ENCODE measurements around the gene RGL1.

The RGL1 gene

GRCh38 chr1:183827801-183828200, 22.9 kb downstream of the RGL1 start:
- no peak overlapping the region for H3K27ac ChIP-seq (ENCODE audit: low read length)
- no peaks in the 10 kb centered on the region for H3K36me3 ChIP-seq (ENCODE audit: control insufficient read depth, low read depth, low read length)
- H3K9me3 ChIP-seq (ENCODE audit: control insufficient read depth, low read depth, low read length), result no peaks in the 10 kb centered on the region
- no peak overlapping the region for H3K4me3 ChIP-seq (ENCODE audit: low read length)
- H3K27me3 ChIP-seq (ENCODE audit: control insufficient read depth, insufficient read depth, low read length), result no peaks in the 10 kb centered on the region
- no peak overlapping the region for H3K9ac ChIP-seq (ENCODE audit: low read length)
- no peaks in the 10 kb centered on the region for H3K4me1 ChIP-seq (ENCODE audit: control insufficient read depth, low read depth, low read length)

DNA sequence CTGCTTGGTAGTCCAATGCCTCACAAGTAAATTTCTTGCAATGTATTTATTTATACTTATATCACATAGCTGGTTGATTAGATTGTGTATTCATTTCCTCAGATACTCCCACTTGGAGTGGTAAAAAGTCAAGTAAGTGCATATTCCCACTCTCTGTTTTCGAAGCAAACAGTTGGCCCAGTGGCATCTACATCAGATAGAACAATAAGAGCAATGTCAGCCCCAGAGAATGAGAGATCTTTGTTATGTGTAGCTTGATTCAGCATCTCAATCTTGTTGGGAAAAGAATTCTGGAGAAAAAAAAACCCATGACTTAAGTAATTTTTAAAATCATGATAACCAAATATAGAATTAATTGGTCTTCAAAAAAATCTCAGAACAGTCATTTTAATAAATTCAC, 25.5 kb downstream of the RGL1 start:
- Histone ChIP-seq H3K27me3 (ENCODE audit: control insufficient read depth, insufficient read depth, low read length) (no peaks in the 10 kb centered on the region), H3K36me3 (ENCODE audit: control insufficient read depth, low read depth, low read length) (no peaks in the 10 kb centered on the region), H3K9ac (ENCODE audit: low read length) (no peak overlapping the region), H3K4me1 (ENCODE audit: control insufficient read depth, low read depth, low read length) (no peaks in the 10 kb centered on the region), H3K4me3 (ENCODE audit: low read length) (no peak overlapping the region), H3K27ac (ENCODE audit: low read length) (no peak overlapping the region), H3K9me3 (ENCODE audit: control insufficient read depth, low read depth, low read length) (no peaks in the 10 kb centered on the region)

- no peaks in the 10 kb centered on the region for H3K27me3 ChIP-seq (ENCODE audit: control insufficient read depth, insufficient read depth, low read length)
- H3K9ac ChIP-seq (ENCODE audit: low read length), result no peak overlapping the region
- no peak overlapping the region for H3K4me3 ChIP-seq (ENCODE audit: low read length)
- no peaks in the 10 kb centered on the region for H3K36me3 ChIP-seq (ENCODE audit: control insufficient read depth, low read depth, low read length)
- H3K27ac ChIP-seq (ENCODE audit: low read length), result no peak overlapping the region
- no peaks in the 10 kb centered on the region for H3K9me3 ChIP-seq (ENCODE audit: control insufficient read depth, low read depth, low read length)
- no peaks in the 10 kb centered on the region for H3K4me1 ChIP-seq (ENCODE audit: control insufficient read depth, low read depth, low read length)
Measured at GRCh38 chr1:183831311-183831710, 26.4 kb downstream of the RGL1 start.

- Histone ChIP-seq H3K9ac (ENCODE audit: low read length) (no peak overlapping the region), H3K4me1 (ENCODE audit: control insufficient read depth, low read depth, low read length) (no peaks in the 10 kb centered on the region), H3K9me3 (ENCODE audit: control insufficient read depth, low read depth, low read length) (no peaks in the 10 kb centered on the region), H3K36me3 (ENCODE audit: control insufficient read depth, low read depth, low read length) (no peaks in the 10 kb centered on the region), H3K4me3 (ENCODE audit: low read length) (no peak overlapping the region), H3K27me3 (ENCODE audit: control insufficient read depth, insufficient read depth, low read length) (no peaks in the 10 kb centered on the region), H3K27ac (ENCODE audit: low read length) (no peak overlapping the region)
Measured at GRCh38 chr1:183832459-183832858, 27.5 kb downstream of the RGL1 start.

- no peaks in the 10 kb centered on the region for H3K36me3 ChIP-seq (ENCODE audit: control insufficient read depth, low read depth, low read length)
- no peak overlapping the region for H3K9ac ChIP-seq (ENCODE audit: low read length)
- H3K4me3 ChIP-seq (ENCODE audit: low read length), result no peak overlapping the region
- no peak overlapping the region for H3K27ac ChIP-seq (ENCODE audit: low read length)
- H3K27me3 ChIP-seq (ENCODE audit: control insufficient read depth, insufficient read depth, low read length), result no peaks in the 10 kb centered on the region
- H3K9me3 ChIP-seq (ENCODE audit: control insufficient read depth, low read depth, low read length), result no peaks in the 10 kb centered on the region
- H3K4me1 ChIP-seq (ENCODE audit: control insufficient read depth, low read depth, low read length), result no peaks in the 10 kb centered on the region
Measured at GRCh38 chr1:183834568-183834967, 29.6 kb downstream of the RGL1 start.

- Histone ChIP-seq H3K9me3 (ENCODE audit: control insufficient read depth, low read depth, low read length) (no peaks in the 10 kb centered on the region), H3K27me3 (ENCODE audit: control insufficient read depth, insufficient read depth, low read length) (no peaks in the 10 kb centered on the region), H3K36me3 (ENCODE audit: control insufficient read depth, low read depth, low read length) (no peaks in the 10 kb centered on the region), H3K9ac (ENCODE audit: low read length) (no peak overlapping the region), H3K4me1 (ENCODE audit: control insufficient read depth, low read depth, low read length) (no peaks in the 10 kb centered on the region), H3K27ac (ENCODE audit: low read length) (no peak overlapping the region), H3K4me3 (ENCODE audit: low read length) (no peak overlapping the region)
Measured at GRCh38 chr1:183836598-183836997, 31.7 kb downstream of the RGL1 start.

- Histone ChIP-seq H3K4me3 (ENCODE audit: low read length) (no peak overlapping the region), H3K9me3 (ENCODE audit: control insufficient read depth, low read depth, low read length) (no peaks in the 10 kb centered on the region), H3K27ac (ENCODE audit: low read length) (no peak overlapping the region), H3K4me1 (ENCODE audit: control insufficient read depth, low read depth, low read length) (no peaks in the 10 kb centered on the region), H3K9ac (ENCODE audit: low read length) (no peak overlapping the region), H3K27me3 (ENCODE audit: control insufficient read depth, insufficient read depth, low read length) (no peaks in the 10 kb centered on the region), H3K36me3 (ENCODE audit: control insufficient read depth, low read depth, low read length) (no peaks in the 10 kb centered on the region)
Measured at GRCh38 chr1:183837062-183837461, 32.1 kb downstream of the RGL1 start.

- no peak overlapping the region for H3K4me3 ChIP-seq (ENCODE audit: low read length)
- H3K4me1 ChIP-seq (ENCODE audit: control insufficient read depth, low read depth, low read length), result no peaks in the 10 kb centered on the region
- H3K36me3 ChIP-seq (ENCODE audit: control insufficient read depth, low read depth, low read length), result no peaks in the 10 kb centered on the region
- no peaks in the 10 kb centered on the region for H3K27me3 ChIP-seq (ENCODE audit: control insufficient read depth, insufficient read depth, low read length)
- H3K9me3 ChIP-seq (ENCODE audit: control insufficient read depth, low read depth, low read length), result no peaks in the 10 kb centered on the region
- H3K27ac ChIP-seq (ENCODE audit: low read length), result no peak overlapping the region
- H3K9ac ChIP-seq (ENCODE audit: low read length), result no peak overlapping the region
Measured at GRCh38 chr1:183838221-183838620, 33.3 kb downstream of the RGL1 start.

DNA sequence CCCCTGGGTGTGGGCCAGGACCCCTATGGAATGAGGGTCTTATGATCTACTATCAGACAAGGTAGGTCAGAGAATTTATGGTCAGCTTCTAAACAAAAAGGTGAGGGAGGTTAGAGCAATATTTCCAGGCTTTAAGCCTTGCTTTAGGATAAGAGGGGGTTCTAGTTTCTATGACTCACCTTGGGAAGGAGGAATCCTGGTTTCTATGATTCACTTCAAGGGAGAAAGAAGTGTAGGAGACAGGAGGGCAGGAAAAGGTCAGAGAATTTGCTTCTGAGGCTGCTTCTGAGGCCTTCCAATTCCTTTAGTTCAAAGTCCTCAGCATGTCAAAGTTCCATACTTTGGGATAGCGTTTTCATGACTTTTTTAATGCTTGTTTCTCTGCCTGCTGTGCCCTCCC, 35.2 kb downstream of the RGL1 start:
- H3K4me1 ChIP-seq (ENCODE audit: control insufficient read depth, low read depth, low read length), result no peaks in the 10 kb centered on the region
- H3K27me3 ChIP-seq (ENCODE audit: control insufficient read depth, insufficient read depth, low read length), result no peaks in the 10 kb centered on the region
- no peaks in the 10 kb centered on the region for H3K9me3 ChIP-seq (ENCODE audit: control insufficient read depth, low read depth, low read length)
- H3K9ac ChIP-seq (ENCODE audit: low read length), result no peak overlapping the region
- no peak overlapping the region for H3K27ac ChIP-seq (ENCODE audit: low read length)
- H3K4me3 ChIP-seq (ENCODE audit: low read length), result no peak overlapping the region
- H3K36me3 ChIP-seq (ENCODE audit: control insufficient read depth, low read depth, low read length), result no peaks in the 10 kb centered on the region

GRCh38 chr1:183841550-183841949, 36.6 kb downstream of the RGL1 start:
- no peaks in the 10 kb centered on the region for H3K4me1 ChIP-seq (ENCODE audit: control insufficient read depth, low read depth, low read length)
- no peaks in the 10 kb centered on the region for H3K27me3 ChIP-seq (ENCODE audit: control insufficient read depth, insufficient read depth, low read length)
- H3K27ac ChIP-seq (ENCODE audit: low read length), result no peak overlapping the region
- no peak overlapping the region for H3K9ac ChIP-seq (ENCODE audit: low read length)
- no peak overlapping the region for H3K4me3 ChIP-seq (ENCODE audit: low read length)
- H3K36me3 ChIP-seq (ENCODE audit: control insufficient read depth, low read depth, low read length), result no peaks in the 10 kb centered on the region
- H3K9me3 ChIP-seq (ENCODE audit: control insufficient read depth, low read depth, low read length), result no peaks in the 10 kb centered on the region

DNA sequence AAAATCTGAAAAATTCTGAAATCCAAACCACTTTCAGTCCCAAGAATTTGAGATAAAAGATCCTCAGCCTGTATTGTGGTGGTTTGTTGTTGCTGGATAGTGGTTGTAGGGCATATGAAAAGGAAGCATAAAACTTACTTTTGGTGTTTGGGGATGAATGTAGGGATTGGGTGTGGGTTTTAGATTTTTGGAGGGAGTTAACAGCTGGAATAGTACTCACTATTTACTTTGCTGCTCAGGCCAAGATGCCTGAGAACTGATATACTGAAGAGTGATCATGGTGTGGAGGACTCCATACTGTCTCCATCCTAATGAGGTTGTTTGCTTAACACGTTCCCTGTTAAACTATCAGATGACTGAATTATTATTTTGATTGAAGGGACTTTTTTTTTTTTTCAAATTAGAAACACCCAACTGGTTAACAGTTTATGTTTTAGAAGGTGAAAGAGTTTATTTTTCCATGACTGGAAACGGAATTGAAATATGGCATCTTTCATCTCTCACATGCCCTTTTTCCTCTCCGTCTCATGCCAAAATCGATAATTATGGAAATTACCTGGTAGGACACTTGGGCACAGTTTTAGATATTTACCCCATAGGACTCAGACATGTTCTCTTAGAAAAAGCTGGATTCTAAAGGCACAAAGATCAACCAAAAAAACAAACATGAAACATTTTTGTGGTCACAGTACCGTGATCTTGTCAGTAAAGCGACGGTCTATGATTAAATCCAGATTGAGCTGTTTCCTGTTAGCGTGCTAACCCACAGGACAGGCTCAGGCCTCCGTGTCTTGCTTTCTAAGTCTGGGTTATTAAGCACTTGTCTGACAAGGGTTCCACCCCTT, 37.3 kb downstream of the RGL1 start:
- no peaks in the 10 kb centered on the region for H3K9me3 ChIP-seq (ENCODE audit: control insufficient read depth, low read depth, low read length)
- no peak overlapping the region for H3K27ac ChIP-seq (ENCODE audit: low read length)
- no peaks in the 10 kb centered on the region for H3K36me3 ChIP-seq (ENCODE audit: control insufficient read depth, low read depth, low read length)
- no peak overlapping the region for H3K9ac ChIP-seq (ENCODE audit: low read length)
- no peaks in the 10 kb centered on the region for H3K27me3 ChIP-seq (ENCODE audit: control insufficient read depth, insufficient read depth, low read length)
- no peaks in the 10 kb centered on the region for H3K4me1 ChIP-seq (ENCODE audit: control insufficient read depth, low read depth, low read length)
- no peak overlapping the region for H3K4me3 ChIP-seq (ENCODE audit: low read length)

DNA sequence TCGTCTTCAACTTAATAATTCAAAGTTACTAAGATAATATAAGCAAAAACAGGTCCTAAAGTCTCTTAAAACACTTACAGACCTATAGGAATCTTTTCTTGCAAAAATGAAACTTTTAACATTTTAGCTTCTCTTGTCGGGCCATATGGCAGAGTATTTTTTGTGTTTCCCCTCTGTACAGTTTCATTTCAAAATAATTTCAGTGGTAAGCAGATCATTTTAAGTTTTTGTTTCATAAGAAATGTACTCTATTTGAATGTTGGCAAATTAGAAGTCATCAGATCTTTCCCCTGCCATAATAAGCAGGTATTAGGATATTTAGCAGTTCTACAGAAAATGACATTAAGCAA, 37.9 kb downstream of the RGL1 start:
- H3K4me1 ChIP-seq (ENCODE audit: control insufficient read depth, low read depth, low read length), result no peaks in the 10 kb centered on the region
- no peak overlapping the region for H3K4me3 ChIP-seq (ENCODE audit: low read length)

More for the DNA sequence above, 37.9 kb downstream of the RGL1 start:
- Histone ChIP-seq H3K36me3 (ENCODE audit: control insufficient read depth, low read depth, low read length) (no peaks in the 10 kb centered on the region), H3K27me3 (ENCODE audit: control insufficient read depth, insufficient read depth, low read length) (no peaks in the 10 kb centered on the region), H3K9ac (ENCODE audit: low read length) (no peak overlapping the region), H3K9me3 (ENCODE audit: control insufficient read depth, low read depth, low read length) (no peaks in the 10 kb centered on the region), H3K27ac (ENCODE audit: low read length) (no peak overlapping the region)

Data from iPS-18a (cell line).